Measurements from ENCODE around the gene INPP5A. TPM values are rescaled to one million over a fixed set of nuclear protein-coding genes. Genes with fewer than 3 reads are reported as not detected.

The INPP5A gene
- total RNA-seq, 6 donors from 2014 or later: 28.6 to 81.7 (median 44.8) TPM

DNA sequence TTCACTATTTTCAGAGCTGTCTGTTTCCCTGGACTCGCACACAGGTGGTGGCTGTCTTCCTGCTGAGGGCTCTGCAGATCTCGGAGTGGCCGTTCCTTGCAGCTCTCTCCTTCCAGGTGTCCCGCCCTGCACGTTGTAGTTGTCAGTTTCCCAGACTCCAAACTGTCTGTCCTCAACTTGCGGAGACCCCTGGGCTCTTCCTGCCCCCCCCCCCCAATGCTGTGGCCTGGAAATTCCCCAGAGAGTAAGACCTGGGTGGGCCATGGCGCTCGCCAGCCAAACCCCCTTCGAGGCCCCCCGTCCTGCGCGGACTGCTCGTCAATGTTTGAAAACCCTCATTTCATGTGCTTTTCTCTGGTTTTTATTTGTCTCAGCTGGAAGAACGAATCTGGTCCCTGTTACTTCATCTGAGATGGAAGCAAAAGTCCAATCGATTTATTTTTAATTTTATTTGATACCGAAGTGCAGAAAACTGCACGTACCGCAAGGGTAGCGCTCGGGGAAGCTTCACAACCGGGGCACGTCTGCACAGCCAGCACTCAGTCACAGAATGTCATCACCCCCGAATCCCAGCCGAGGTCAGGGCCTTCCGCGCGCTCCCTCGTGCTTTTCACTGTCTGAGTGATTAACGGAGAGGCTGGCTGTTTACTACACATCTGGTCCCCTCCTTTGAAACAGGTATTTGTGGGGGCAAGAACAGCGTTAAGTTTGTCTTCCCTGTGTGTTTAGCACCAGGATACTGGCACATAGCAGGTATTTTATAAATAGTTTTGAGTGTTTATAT lies 294.8 kb downstream of the INPP5A start:
- Histone ChIP-seq H3K9me3 (no peaks in the 10 kb centered on the region), H3K4me3 (no peak overlapping the region), H3K27ac (no peak overlapping the region), H3K27me3 (peaks cover 0 to 8% (median 3%) of the 10 kb centered on the region in 4 donors), H3K4me1 (peaks cover 0 to 5% (median 0%) of the 10 kb centered on the region in 4 donors), H3K36me3 (no peaks in the 10 kb centered on the region)
- ATAC-seq (ENCODE audit: low FRiP score in 2 of 2) (no peak), DNase-seq (peak in 1 of 2 donors; percentile 25)
- TF ChIP-seq POLR2A (IDR thresholded peaks at IDR 0.05): no peak
- TF ChIP-seq POLR2AphosphoS5 (IDR thresholded peaks at IDR 0.05): no peak
- TF ChIP-seq, protein P1, sequence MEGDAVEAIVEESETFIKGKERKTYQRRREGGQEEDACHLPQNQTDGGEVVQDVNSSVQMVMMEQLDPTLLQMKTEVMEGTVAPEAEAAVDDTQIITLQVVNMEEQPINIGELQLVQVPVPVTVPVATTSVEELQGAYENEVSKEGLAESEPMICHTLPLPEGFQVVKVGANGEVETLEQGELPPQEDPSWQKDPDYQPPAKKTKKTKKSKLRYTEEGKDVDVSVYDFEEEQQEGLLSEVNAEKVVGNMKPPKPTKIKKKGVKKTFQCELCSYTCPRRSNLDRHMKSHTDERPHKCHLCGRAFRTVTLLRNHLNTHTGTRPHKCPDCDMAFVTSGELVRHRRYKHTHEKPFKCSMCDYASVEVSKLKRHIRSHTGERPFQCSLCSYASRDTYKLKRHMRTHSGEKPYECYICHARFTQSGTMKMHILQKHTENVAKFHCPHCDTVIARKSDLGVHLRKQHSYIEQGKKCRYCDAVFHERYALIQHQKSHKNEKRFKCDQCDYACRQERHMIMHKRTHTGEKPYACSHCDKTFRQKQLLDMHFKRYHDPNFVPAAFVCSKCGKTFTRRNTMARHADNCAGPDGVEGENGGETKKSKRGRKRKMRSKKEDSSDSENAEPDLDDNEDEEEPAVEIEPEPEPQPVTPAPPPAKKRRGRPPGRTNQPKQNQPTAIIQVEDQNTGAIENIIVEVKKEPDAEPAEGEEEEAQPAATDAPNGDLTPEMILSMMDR (IDR thresholded peaks at IDR 0.05): no peak
- TF ChIP-seq EP300 (IDR thresholded peaks at IDR 0.05): no peak
- WGBS, 2 donors: 48 to 52% methylated on average over 30 of the region's 30 CpGs

Other genes starting within 250 kb of the INPP5A start
- gene STK32C, start 229.8 kb upstream of the INPP5A start, total RNA-seq: 10 to 100 TPM in 4 of 6 donors, 1 to 10 TPM in 2; 4.8 to 18.3 (median 15.6) TPM
- 100 to 1,000 TPM in 1 of 6 donors, 10 to 100 TPM in 3, 1 to 10 TPM in 2; 7.4 to 110 (median 15.1) TPM for gene LRRC27, start 205.6 kb upstream of the INPP5A start, total RNA-seq
- 10 to 100 TPM; 20.2 to 54.4 (median 32.9) TPM for gene PWWP2B, start 140.6 kb upstream of the INPP5A start, total RNA-seq
- gene NKX6-2, start 248.4 kb downstream of the INPP5A start, total RNA-seq: not detected

Measured in upper lobe of left lung (tissue), 6 donors.